Thymus (tissue), 11 donors: Measurements from ENCODE around the gene PRKN. TPM values are rescaled to one million over a fixed set of nuclear protein-coding genes. Genes with fewer than 3 reads are reported as not detected.

ENCODE experiments used
- DNase-seq, 9 donors: peaks; one replicate each; pipeline ENCODE4 v3.0.0-alpha.2; 2013; ENCODE audit warnings: low spot score in 9 of 9, low read depth in 6 of 9, missing footprints in 1 of 9
- H3K27ac ChIP-seq, 2 donors: one replicate each; pipeline ENCODE4 v1.5.1; 2013; ENCODE audit warnings: control low read depth in 1 of 2, low read depth in 1 of 2, low read length in 1 of 2, mild to moderate bottlenecking in 1 of 2, moderate library complexity in 1 of 2
- H3K27me3 ChIP-seq, 2 donors: one replicate each; pipeline ENCODE4 v1.5.1; 2013; ENCODE audit warnings: low read length in 1 of 2; ENCODE audit not compliant: control insufficient read depth in 2 of 2, insufficient read depth in 1 of 2
- H3K36me3 ChIP-seq, 2 donors: one replicate each; pipeline ENCODE4 v1.5.1; 2013; ENCODE audit warnings: low read length in 1 of 2, mild to moderate bottlenecking in 1 of 2, moderate library complexity in 1 of 2; ENCODE audit not compliant: control insufficient read depth in 2 of 2, insufficient read depth in 2 of 2
- H3K4me1 ChIP-seq, 2 donors: one replicate each; pipeline ENCODE4 v1.5.1; 2013; ENCODE audit warnings: low read length in 2 of 2; ENCODE audit not compliant: control insufficient read depth in 2 of 2, insufficient read depth in 2 of 2
- H3K4me3 ChIP-seq, 2 donors: one replicate each; pipeline ENCODE4 v1.5.1; 2013; ENCODE audit warnings: low read length in 2 of 2, control low read depth in 1 of 2, mild to moderate bottlenecking in 1 of 2
- H3K9me3 ChIP-seq, 2 donors: one replicate each; pipeline ENCODE4 v1.5.1; 2013; ENCODE audit warnings: low read length in 1 of 2, mild to moderate bottlenecking in 1 of 2; ENCODE audit not compliant: control insufficient read depth in 2 of 2, insufficient read depth in 1 of 2
- WGBS: extraction: QIAGEN DNeasy Blood & Tissue Kit; methylation state at CpG from one replicate; pipeline ENCODE4 v1.1.7; 2013; 5-methylcytosine and 5-hydroxymethylcytosine counted together
- polyA plus RNA-seq: library from polyadenylated mRNA; stranded (reverse); fragments of 200-250 nt; gene quantifications from one replicate; pipeline ENCODE4 v1.2.3, GENCODE V29; 2013
- total RNA-seq: library from RNA; stranded (reverse); fragments of 120-200 nt; gene quantifications from one replicate; pipeline ENCODE4 v1.2.4, GENCODE V29; 2013
- donor health status: healthy.

PRKN gene
- total and polyA plus RNA-seq, 2 donors: 0.48 to 0.71 TPM

GRCh38 chr6:162256361-162256760, 471.2 kb downstream of the PRKN start:
- Histone ChIP-seq H3K27ac (no peak overlapping the region), H3K36me3 (no peaks in the 10 kb centered on the region), H3K4me1 (no peaks in the 10 kb centered on the region), H3K4me3 (no peak overlapping the region), H3K27me3 (no peaks in the 10 kb centered on the region), H3K9me3 (no peaks in the 10 kb centered on the region)
- 89% methylated on average over 3 of the region's 3 CpGs for WGBS
- DNase-seq: no peak

GRCh38 chr6:162251257-162251656, 476.3 kb downstream of the PRKN start:
- no peaks in the 10 kb centered on the region for H3K4me1 ChIP-seq
- H3K9me3 ChIP-seq: no peaks in the 10 kb centered on the region
- no peaks in the 10 kb centered on the region for H3K27me3 ChIP-seq
- WGBS: 88% methylated on average over 3 of the region's 3 CpGs
- no peak for DNase-seq
- H3K27ac ChIP-seq: no peak overlapping the region
- H3K36me3 ChIP-seq: no peaks in the 10 kb centered on the region
- no peak overlapping the region for H3K4me3 ChIP-seq

DNA sequence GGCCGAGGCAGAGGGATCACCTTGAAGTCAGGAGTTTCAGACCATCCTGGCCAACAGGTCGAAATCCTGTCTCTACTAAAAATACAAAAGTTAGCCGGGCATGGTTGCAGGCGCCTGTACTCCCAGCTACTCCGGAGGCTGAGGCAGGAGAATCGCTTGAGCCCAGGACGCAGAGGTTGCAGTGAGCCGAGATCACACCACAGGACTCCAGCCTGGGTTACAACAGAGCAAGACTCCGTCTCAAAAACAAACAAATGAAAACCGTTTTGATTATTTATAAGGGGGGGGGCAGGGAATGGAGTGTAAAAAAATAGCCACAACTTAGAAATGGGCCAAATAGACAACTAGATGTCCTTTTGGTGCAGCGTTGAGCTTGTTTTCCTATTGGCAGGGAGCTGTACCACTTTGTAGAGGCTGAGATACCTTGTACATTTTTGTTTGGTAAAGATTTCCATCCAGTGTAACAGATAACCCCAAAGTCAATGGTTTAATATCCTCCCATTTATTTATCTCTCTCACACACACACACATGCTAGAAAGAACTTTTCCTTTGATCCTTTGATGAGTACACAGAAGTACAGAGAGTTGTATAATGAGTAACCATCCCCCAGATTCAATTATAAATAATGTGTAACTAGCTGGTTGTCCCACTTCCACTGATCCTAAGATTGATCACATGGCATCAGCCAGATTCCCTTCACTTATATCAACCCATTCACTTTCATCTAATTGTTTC, 477.5 kb downstream of the PRKN start:
- no peaks in the 10 kb centered on the region for H3K27me3 ChIP-seq
- no peaks in the 10 kb centered on the region for H3K4me1 ChIP-seq
- H3K36me3 ChIP-seq: no peaks in the 10 kb centered on the region
- WGBS: 91% methylated on average over 11 of the region's 11 CpGs
- no peaks in the 10 kb centered on the region for H3K9me3 ChIP-seq
- H3K27ac ChIP-seq: no peak overlapping the region
- DNase-seq: no peak
- no peak overlapping the region for H3K4me3 ChIP-seq

- WGBS: 94% methylated on average over 8 of the region's 8 CpGs
Observed at GRCh38 chr6:162245830-162246420, 481.6 kb downstream of the PRKN start.

DNA sequence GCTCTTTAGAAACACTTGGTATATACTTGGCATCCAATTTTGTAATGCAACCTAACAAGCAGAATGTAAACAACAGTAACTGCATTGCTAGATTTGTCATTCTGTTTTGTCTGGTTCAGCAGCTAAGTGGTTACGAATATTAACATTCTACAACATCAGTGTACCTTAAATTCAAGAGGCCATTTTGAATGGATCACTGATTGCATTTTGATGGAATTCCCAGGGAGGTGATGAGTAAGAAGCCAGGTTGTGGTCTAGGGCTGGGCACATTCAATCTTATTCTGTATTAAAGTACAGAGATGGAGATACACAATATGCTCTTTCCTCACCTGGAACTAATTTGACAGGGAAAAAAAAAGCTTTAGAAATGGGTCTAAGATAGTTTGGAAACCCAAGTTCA, 483.5 kb downstream of the PRKN start:
- Histone ChIP-seq H3K9me3 (no peaks in the 10 kb centered on the region), H3K4me3 (no peak overlapping the region), H3K27me3 (no peaks in the 10 kb centered on the region), H3K36me3 (no peaks in the 10 kb centered on the region), H3K27ac (no peak overlapping the region), H3K4me1 (no peaks in the 10 kb centered on the region)
- WGBS: 95% methylated on average over 1 of the region's 1 CpG
- no peak for DNase-seq

More at GRCh38 chr6:162245830-162246420, 481.6 kb downstream of the PRKN start:
- H3K4me1 ChIP-seq: no peaks in the 10 kb centered on the region
- H3K9me3 ChIP-seq: no peaks in the 10 kb centered on the region
- no peaks in the 10 kb centered on the region for H3K36me3 ChIP-seq
- no peak overlapping the region for H3K27ac ChIP-seq
- H3K4me3 ChIP-seq: no peak overlapping the region
- no peak for DNase-seq
- H3K27me3 ChIP-seq: no peaks in the 10 kb centered on the region

GRCh38 chr6:162242915-162243314, 484.7 kb downstream of the PRKN start:
- no peaks in the 10 kb centered on the region for H3K36me3 ChIP-seq
- H3K4me3 ChIP-seq: no peak overlapping the region
- no peak overlapping the region for H3K27ac ChIP-seq
- H3K9me3 ChIP-seq: no peaks in the 10 kb centered on the region
- DNase-seq: no peak
- 97% methylated on average over 1 of the region's 1 CpG for WGBS
- no peaks in the 10 kb centered on the region for H3K4me1 ChIP-seq
- no peaks in the 10 kb centered on the region for H3K27me3 ChIP-seq

DNA sequence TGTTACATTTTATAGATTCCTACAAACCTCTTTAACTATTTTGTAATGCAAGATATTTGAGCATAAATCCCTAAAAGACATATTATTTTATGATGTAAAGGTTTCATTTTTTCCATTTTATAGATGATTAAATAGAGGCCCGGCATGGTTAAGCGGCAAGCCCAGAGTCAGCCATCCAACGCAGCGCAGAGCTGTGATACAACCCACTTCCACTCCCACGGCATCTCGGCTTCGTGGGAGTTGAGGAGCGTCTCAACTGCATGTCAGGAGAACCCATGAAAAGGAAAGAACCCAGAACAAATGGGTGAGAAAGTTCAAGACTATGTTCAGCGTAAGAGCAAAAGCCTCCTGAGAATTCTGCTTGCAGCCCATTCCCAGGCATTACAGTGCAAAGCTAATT, 488.2 kb downstream of the PRKN start:
- no peaks in the 10 kb centered on the region for H3K27me3 ChIP-seq
- H3K27ac ChIP-seq: no peak overlapping the region
- 98% methylated on average over 9 of the region's 9 CpGs for WGBS
- no peaks in the 10 kb centered on the region for H3K9me3 ChIP-seq
- H3K4me3 ChIP-seq: no peak overlapping the region
- DNase-seq: no peak
- no peaks in the 10 kb centered on the region for H3K4me1 ChIP-seq
- H3K36me3 ChIP-seq: no peaks in the 10 kb centered on the region

DNA sequence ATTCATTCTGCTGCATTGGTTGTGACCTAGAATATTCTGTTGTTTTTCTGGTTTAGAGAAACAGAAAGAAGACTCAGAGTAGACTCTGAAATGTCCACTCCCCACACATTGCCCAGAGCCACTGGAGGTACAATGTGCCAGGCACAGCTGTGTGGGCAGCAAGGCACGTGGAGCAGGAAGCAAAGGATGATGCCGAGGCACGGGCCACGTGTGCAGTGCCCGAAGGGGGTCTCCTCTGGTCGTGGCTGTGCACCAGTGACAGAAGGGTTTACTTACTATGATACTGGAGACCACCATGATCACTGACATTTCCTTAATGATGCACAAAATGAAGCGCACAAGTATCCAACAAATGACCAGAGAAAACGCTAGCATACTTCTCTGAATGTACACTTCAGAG, 488.9 kb downstream of the PRKN start:
- H3K27me3 ChIP-seq: no peaks in the 10 kb centered on the region
- H3K4me3 ChIP-seq: no peak overlapping the region
- no peak for DNase-seq
- H3K9me3 ChIP-seq: no peaks in the 10 kb centered on the region
- 92% methylated on average over 8 of the region's 8 CpGs for WGBS
- H3K36me3 ChIP-seq: no peaks in the 10 kb centered on the region
- no peak overlapping the region for H3K27ac ChIP-seq
- H3K4me1 ChIP-seq: no peaks in the 10 kb centered on the region

GRCh38 chr6:162237331-162237730, 490.2 kb downstream of the PRKN start:
- no peak overlapping the region for H3K4me3 ChIP-seq
- H3K27ac ChIP-seq: no peak overlapping the region
- DNase-seq: no peak
- 93% methylated on average over 1 of the region's 1 CpG for WGBS
- H3K9me3 ChIP-seq: no peaks in the 10 kb centered on the region
- no peaks in the 10 kb centered on the region for H3K36me3 ChIP-seq
- no peaks in the 10 kb centered on the region for H3K4me1 ChIP-seq
- H3K27me3 ChIP-seq: no peaks in the 10 kb centered on the region
